Fibroblast of lung (primary cell): ENCODE results near the gene SRRD.

Experiments used
- CTCF ChIP-seq, 2 donors: IDR thresholded peaks in 1 of 2; conservative IDR thresholded peaks in 1 of 2; 1 replicate in 1 of 2; 2 replicates in 1 of 2; pipeline ENCODE4 v1.5.1; 2011 to 2012; ENCODE audit warnings: low read length in 2 of 2, control low read depth in 1 of 2, inconsistent platforms in 1 of 2, low read depth in 1 of 2, mild to moderate bottlenecking in 1 of 2
- EZH2 ChIP-seq: IDR thresholded peaks from 2 replicates; pipeline ENCODE4 v1.5.1; 2012; ENCODE audit warnings: low read length, control low read depth, mild to moderate bottlenecking; ENCODE audit errors: missing control alignments

GRCh38 chr22:26447584-26448329 lies 35.9 kb upstream of the SRRD start:
- no peak for TF ChIP-seq CTCF (conservative IDR thresholded peaks at IDR 0.05 in 1 of 2, IDR thresholded peaks at IDR 0.05 in 1 of 2; ENCODE audit: low read depth in 1 of 2, low read length in 2 of 2)
- TF ChIP-seq EZH2: no peak
